GM18498 (cell line): ENCODE results near the gene HSP90AA1.

Experiments used
- ATAC-seq: cut with Tn5 transposase; IDR thresholded peaks from one replicate; pipeline ENCODE4 v1.9.1; 2021; ENCODE audit warnings: mild to moderate bottlenecking, moderate library complexity; ENCODE audit not compliant: unreplicated experiment

Gene HSP90AA1

DNA sequence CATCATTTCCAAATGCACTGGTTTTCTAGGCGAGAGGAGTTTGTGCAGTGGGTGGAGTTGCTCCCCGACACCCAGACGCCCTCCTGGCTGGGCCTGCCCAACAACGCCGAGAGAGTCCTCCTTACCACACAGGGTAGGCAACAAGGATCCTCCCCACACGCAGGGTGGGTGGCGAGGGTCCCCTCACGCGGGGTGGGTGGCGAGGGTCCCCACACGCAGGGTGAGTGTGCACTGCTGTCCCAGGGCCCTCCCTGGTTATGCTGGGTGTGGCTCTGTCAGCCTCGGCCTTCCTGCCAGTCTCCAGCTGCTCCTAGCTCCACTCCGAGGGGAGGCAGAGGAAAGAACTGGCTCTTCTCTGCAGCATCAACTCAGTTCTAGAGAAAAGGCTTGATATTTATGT, 42.3 kb downstream of the HSP90AA1 start:
- ATAC-seq: no peak

DNA sequence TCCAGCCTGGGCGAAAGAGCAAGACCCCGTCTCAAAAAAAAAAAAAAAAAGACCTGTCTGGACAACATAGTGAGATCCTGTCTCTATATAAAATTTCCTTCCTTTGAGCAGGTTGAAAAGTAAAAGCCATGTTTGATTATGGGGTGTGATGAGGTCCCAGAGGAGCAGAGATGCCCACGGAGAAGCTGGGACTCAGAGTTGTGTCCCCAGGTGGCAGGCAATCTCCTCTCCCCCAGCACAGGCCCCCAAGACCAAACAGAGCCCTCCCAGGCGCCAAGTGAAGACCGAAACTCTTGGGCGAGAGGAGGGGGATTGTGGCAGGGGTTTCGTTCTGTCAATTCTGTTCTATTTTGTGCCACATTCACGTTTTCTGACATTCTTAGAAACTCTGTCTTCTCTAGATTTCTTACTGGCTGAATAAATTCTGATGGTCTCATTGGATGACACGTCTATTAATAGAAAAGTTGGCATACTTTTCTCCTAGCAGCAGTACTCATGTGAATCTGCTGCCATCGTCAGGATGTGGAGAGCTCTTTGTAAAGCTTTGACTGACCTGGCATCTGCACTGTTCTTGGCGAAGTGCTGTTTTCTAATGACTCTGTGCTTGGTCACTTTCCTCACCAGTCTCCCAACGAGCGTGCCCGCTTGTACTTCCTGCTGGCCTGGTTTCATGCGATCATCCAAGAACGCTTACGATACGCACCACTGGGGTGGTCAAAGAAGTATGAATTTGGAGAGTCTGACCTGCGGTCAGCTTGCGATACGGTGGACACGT, 43.4 kb downstream of the HSP90AA1 start:
- no peak for ATAC-seq

DNA sequence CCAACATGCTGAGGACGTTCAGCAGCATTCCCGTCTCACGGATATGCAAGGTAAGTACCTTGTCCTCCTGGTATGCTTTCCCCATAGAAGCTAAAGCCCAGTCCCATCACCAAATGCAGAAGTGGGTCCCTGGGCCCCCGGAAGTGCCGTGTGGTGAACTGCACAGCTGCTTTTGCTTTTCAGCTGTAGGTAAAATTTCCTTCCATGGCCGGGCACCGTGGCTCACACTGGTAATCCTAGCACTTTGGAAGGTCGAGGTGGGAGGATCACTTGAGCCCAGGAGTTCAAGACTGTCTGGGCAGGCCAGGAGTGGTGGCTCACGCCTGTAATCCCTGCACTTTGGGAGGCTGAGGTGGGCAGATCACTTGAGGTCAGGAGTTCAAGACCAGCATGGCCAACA, 44.1 kb downstream of the HSP90AA1 start:
- ATAC-seq: no peak

DNA sequence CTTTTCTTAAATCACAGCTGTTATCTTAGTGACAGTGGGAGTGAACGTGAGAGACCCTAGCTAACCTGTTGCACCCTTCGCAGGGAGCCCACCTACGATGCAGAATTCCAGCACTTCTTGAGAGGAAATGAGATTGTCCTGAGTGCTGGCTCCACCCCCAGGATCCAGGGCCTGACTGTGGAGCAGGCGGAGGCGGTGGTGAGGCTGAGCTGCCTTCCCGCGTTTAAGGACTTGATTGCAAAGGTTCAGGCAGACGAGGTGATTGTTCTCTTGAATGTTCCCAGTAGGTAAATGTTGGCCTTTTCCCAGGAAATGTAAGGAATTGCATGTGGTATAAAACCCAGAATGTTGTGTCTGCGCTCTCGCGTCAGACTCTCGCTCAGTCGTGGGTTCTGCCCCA, 46.7 kb downstream of the HSP90AA1 start:
- no peak for ATAC-seq

DNA sequence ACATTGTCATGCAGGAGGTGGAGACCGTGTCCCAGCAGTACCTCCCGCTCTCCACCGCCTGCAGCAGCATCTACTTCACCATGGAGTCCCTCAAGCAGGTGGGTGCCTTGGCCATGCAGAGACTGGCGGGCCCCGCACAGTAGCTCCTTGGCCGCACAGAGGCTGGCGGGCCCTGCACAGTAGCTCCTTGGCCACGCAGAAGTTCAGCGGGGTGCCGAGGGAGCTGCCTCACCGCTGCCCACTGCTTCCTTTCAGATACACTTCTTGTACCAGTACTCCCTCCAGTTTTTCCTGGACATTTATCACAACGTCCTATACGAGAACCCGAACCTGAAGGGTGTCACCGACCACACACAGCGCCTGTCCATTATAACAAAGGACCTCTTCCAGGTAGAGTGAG, 47.7 kb downstream of the HSP90AA1 start:
- no peak for ATAC-seq

DNA sequence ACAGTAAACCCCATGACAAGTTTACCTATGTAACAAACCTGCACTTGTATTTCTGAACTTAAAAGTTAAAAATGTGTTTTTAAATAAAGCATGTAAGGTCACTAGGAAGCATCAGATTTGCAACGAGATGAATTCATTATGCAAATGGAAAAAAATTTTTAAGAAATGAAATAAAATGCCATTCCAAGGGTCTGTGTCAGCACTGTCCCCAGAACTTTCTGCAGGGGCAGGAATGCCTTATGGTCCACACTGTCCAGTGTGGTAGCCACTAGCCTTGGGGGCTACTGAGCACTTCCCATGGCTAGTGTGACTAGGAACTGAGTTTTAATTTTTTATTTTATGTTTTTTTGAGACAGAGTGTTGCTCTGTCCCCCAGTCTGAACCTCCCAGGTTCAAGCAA, 49.2 kb downstream of the HSP90AA1 start:
- ATAC-seq: no peak

DNA sequence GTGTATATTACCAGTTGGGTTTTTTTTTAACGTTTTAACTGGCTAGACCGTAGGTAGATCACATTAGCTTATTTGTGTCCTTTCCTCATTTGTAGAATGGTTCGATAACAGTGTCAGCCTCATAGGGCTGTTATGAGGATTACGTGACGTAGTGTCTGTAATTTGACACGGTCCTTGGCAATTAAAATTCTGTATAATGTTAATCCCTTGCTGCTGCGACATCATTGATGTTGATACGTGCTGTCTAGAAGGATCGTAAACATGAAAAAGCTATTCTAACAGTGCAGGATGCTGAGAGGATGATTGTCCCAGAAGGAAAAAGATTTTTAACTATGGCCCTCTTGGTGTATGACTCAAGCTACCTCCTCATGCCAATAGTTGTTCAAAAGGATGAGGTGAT, 50.9 kb downstream of the HSP90AA1 start:
- no peak for ATAC-seq

DNA sequence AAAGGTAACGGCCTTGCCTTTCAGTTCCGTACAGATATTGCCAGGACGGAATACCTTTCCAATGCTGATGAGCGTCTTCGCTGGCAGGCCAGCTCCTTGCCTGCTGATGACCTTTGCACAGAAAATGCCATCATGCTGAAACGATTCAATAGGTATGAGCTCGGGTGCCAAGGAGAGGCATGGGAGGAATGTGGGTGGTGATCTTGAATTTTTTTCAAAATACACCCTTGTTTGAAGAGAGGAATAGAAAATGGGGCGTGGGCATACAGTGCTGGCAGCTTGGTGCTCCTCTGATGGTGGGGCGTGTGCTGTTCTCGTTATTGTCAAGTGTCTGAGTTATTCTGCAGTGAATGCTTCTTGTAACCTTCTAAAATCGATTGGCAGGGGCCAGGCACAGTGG, 52.5 kb downstream of the HSP90AA1 start:
- no peak for ATAC-seq

DNA sequence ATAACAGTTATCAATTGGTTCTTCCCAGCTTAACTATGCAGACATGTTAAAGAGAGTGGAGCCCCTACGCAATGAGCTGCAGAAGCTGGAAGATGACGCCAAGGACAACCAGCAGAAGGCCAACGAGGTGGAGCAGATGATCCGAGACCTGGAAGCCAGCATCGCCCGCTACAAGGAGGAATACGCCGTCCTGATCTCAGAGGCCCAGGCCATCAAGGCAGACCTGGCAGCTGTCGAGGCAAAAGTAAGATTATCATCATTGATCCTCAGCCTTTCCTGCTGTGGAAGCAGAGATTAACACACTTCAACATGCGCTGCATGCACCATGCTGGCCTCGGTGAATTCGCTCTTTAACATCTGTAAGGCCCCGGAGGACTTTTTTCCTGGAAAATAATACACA, 53.6 kb downstream of the HSP90AA1 start:
- ATAC-seq: no peak
